ENCODE results near the gene PGBD5. TPM values are rescaled to one million over a fixed set of nuclear protein-coding genes. Genes with fewer than 3 reads are reported as not detected.

The PGBD5 gene
- total RNA-seq, 1 donor from 2014 or later = 8.7 TPM

DNA sequence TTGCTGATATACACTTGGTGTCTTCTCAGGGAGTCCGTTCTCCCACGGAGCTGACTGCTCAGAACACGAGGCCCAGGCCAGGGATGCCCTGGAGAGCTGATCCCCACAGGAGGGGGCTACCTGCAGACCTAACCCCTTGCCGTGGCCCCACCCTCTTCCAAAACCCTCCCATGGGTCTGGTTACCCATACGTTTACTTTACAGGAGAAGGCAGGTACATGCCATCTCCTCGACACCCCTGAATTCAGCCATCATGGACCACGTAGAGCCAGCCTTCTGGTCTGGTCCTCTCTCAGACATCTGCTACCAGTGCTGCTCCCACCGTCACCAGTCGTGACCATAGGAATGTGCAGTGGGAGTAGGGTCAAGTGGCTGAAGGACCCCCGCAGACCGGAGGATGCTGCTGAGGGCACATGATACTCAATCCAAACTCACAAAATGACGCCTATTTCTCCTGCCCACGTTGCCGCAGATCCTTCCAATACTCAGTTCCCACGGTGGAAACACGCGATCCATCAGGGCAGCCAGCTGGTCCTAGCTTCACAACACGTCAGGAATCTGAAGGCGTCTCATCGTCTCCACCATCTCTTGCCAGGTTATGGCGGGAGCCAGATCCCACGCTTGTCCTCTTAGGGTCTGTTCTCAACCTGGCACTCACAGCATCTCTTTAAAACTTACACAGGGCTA lies 26.7 kb downstream of the PGBD5 start:
- no peak for DNase-seq (ENCODE audit: extremely low spot score, unreplicated experiment)
- Mint-ChIP-seq H3K9me3 (no peaks in the 10 kb centered on the region), H3K4me3 (no peak overlapping the region), H3K4me1 (ENCODE audit: unreplicated experiment) (peaks cover 9% of the 10 kb centered on the region), H3K27ac (no peak overlapping the region), H3K36me3 (no peaks in the 10 kb centered on the region), H3K27me3 (no peaks in the 10 kb centered on the region)
- TF ChIP-seq, protein P1, sequence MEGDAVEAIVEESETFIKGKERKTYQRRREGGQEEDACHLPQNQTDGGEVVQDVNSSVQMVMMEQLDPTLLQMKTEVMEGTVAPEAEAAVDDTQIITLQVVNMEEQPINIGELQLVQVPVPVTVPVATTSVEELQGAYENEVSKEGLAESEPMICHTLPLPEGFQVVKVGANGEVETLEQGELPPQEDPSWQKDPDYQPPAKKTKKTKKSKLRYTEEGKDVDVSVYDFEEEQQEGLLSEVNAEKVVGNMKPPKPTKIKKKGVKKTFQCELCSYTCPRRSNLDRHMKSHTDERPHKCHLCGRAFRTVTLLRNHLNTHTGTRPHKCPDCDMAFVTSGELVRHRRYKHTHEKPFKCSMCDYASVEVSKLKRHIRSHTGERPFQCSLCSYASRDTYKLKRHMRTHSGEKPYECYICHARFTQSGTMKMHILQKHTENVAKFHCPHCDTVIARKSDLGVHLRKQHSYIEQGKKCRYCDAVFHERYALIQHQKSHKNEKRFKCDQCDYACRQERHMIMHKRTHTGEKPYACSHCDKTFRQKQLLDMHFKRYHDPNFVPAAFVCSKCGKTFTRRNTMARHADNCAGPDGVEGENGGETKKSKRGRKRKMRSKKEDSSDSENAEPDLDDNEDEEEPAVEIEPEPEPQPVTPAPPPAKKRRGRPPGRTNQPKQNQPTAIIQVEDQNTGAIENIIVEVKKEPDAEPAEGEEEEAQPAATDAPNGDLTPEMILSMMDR (conservative IDR thresholded peaks at IDR 0.05) = no peak

DNA sequence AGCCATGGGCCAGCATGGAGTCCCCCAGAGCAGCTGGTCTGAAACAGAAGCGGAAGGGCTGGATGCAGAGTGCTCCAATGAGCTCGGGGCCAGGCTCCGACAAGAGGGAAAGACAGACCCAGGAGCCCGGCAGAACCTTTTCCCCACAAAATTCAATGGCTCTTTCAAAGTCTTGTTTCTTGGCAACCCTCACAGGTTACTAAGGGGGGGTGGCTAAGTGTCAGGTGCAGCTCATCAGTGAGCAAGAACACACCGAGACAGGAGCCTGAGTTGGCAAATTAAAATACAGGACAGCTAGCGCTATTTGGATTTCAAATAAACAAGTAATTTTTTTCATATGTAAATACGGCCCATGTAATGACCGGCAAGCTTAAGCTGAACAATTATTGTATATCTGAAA lies 27.3 kb downstream of the PGBD5 start:
- no peaks in the 10 kb centered on the region for H3K36me3 Mint-ChIP-seq
- DNase-seq (ENCODE audit: extremely low spot score, unreplicated experiment) = no peak
- TF ChIP-seq, protein P1 (conservative IDR thresholded peaks at IDR 0.05) = no peak
- H3K4me1 Mint-ChIP-seq (ENCODE audit: unreplicated experiment) = peaks cover 9% of the 10 kb centered on the region
- peaks cover 2% of the 10 kb centered on the region for H3K9me3 Mint-ChIP-seq
- H3K27me3 Mint-ChIP-seq = no peaks in the 10 kb centered on the region
- no peak overlapping the region for H3K4me3 Mint-ChIP-seq
- no peak overlapping the region for H3K27ac Mint-ChIP-seq

DNA sequence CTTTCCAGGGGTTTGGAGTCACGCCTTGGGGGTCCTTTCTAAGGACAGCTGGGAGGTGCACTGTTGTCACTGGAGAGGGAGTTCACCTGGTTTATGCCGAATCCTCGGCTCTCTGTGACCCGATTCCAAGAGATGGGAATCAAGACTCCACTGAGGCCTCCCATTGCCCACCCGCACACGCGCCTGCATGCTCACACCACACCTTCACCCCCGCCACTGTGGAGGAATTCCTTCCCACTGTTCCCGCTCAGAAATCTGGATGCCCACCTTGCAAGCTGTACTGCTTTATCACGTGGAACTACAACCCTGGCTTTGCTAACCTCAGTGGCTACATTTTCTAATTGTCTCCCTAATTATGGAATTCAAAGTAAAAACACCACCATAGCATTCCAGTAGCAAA lies 29.2 kb downstream of the PGBD5 start:
- TF ChIP-seq, protein P1 (conservative IDR thresholded peaks at IDR 0.05) = no peak
- no peak overlapping the region for H3K4me3 Mint-ChIP-seq
- no peak overlapping the region for H3K27ac Mint-ChIP-seq
- no peaks in the 10 kb centered on the region for H3K36me3 Mint-ChIP-seq
- H3K4me1 Mint-ChIP-seq (ENCODE audit: unreplicated experiment) = peaks cover 9% of the 10 kb centered on the region
- H3K9me3 Mint-ChIP-seq = peaks cover 5% of the 10 kb centered on the region
- DNase-seq (ENCODE audit: extremely low spot score, unreplicated experiment) = no peak
- H3K27me3 Mint-ChIP-seq = no peaks in the 10 kb centered on the region

DNA sequence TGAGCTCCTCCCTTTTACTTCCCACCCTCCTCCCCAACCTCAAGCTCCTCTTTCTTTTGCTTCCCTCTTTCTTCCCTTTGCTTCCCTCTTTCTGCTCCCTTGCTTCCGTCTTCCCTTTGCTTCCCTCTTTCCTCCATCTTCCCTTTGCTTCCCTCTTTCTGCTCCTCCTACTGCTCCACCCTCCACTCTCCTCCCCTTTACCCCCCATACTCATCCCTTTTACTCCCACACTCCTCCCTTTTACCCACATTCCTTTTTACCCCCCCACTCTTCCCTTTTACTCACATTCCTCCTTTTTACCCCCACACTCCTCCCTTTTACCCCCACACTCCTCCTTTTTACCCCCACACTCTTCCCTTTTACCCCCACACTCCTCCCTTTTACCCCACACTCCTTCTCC lies 30.2 kb downstream of the PGBD5 start:
- H3K27me3 Mint-ChIP-seq = no peaks in the 10 kb centered on the region
- H3K9me3 Mint-ChIP-seq = peaks cover 5% of the 10 kb centered on the region
- H3K36me3 Mint-ChIP-seq = no peaks in the 10 kb centered on the region
- peaks cover 9% of the 10 kb centered on the region for H3K4me1 Mint-ChIP-seq (ENCODE audit: unreplicated experiment)
- no peak overlapping the region for H3K4me3 Mint-ChIP-seq
- no peak for DNase-seq (ENCODE audit: extremely low spot score, unreplicated experiment)
- H3K27ac Mint-ChIP-seq = no peak overlapping the region
- TF ChIP-seq, protein P1 (conservative IDR thresholded peaks at IDR 0.05) = no peak

DNA sequence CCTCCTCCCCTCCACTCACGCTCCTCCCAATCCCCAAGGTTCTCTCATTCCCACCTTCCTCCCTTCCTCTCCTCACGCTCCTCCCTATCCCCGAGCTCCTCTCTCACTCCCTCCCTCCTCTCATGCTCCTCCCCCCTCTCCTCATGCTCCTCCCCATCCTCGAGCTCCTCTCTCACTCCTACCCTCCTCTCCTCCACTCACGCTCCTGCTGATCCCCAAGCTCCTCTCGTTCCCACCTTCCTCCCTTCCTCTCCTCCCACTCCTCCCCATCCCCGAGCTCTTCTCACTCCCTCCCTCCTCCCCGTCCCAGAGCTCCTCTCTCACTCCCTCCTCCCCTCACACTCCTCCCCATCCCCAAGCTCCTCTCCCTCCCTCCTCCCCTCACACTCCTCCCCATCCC lies 31.4 kb downstream of the PGBD5 start:
- Mint-ChIP-seq H3K27me3 (no peaks in the 10 kb centered on the region), H3K27ac (no peak overlapping the region), H3K36me3 (no peaks in the 10 kb centered on the region), H3K4me1 (ENCODE audit: unreplicated experiment) (peaks cover 2% of the 10 kb centered on the region), H3K9me3 (peaks cover 5% of the 10 kb centered on the region), H3K4me3 (no peak overlapping the region)
- DNase-seq (ENCODE audit: extremely low spot score, unreplicated experiment) = no peak
- TF ChIP-seq, protein P1 (conservative IDR thresholded peaks at IDR 0.05) = no peak

All from type B pancreatic cell (in vitro differentiated cells).